HG02884 (cell line): ENCODE results near the gene DAGLB.
"Not testable (repeated sequence)": the region's sequence is repeated elsewhere in the genome, so short reads cannot be mapped to it uniquely, and the experiment has no call there.

Experiments used
- ATAC-seq: cut with Tn5 transposase; IDR thresholded peaks from one replicate; pipeline ENCODE4 v1.9.1; 2021; ENCODE audit warnings: mild to moderate bottlenecking, moderate library complexity; ENCODE audit not compliant: unreplicated experiment

The DAGLB gene

DNA sequence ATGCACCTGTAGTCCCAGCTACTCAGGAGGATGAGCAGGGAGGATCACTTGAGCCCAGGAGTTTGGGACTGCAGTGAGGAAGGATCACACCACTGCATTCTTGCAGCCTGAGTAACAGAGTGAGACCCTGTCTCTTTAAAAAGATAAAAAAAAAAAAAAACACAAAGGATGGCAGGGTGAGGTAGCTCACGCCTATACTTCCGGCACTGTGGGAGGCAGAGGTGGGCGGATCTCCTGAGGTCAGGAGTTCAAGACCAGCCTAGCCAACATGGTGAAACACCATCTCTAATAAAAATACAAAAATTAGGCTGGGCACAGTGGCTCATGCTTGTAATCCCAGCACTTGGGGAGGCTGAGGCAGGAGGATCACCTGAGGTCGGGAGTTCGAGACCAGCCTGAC, 15.9 kb upstream of the DAGLB start:
- not testable (repeated sequence) for ATAC-seq

DNA sequence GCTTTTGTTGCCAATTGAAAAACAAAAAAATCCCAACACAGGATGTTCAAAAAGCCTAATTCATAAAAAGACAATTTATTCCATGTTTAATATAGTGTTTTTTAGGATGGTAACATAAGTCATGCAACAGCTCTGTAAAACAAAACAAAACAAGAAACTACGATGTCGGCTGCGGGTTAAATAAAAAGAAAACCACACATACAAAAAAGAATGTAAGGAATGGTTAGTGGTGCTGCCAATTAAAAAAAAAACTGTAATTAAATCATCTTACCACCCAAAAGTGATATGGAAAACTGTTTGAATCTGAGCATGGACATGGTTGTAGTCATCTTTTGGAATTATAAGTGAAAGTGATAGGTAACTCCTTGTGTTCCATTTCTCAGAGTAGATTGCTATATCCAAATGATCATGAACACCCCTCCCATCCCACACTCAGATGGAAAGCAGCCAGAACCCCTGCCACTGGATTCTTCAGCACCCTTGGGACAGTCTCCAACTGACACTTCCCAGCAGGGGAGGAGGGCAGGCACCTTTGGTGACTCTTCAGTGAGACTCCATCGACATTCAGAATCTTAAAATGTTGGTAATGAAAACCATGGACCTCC, 14.3 kb upstream of the DAGLB start:
- ATAC-seq: no peak

- ATAC-seq: no peak
These were observed 13.3 kb upstream of the DAGLB start for GRCh38 chr7:6460990-6461584.

DNA sequence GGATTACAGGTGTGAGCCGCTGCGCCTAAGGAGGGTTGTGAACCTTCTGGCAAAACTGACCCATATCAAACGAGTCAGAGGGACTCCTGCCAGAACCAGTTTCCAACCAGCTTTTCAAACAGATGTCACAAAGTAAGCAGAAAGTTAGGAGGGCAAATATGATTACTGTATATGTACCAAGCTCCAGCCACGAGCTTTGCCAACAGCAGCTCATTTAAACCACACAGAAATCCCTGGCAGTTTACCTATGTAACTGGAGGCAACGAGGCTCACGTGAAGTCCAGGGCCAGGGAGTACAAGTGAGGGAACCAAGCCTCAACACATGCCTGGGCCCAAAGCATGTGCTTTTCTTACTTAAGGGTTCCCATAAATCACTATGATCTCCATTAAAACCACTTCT, 12.5 kb upstream of the DAGLB start:
- ATAC-seq: no peak

GRCh38 chr7:6458676-6459075, 10.9 kb upstream of the DAGLB start:
- not testable (repeated sequence) for ATAC-seq

DNA sequence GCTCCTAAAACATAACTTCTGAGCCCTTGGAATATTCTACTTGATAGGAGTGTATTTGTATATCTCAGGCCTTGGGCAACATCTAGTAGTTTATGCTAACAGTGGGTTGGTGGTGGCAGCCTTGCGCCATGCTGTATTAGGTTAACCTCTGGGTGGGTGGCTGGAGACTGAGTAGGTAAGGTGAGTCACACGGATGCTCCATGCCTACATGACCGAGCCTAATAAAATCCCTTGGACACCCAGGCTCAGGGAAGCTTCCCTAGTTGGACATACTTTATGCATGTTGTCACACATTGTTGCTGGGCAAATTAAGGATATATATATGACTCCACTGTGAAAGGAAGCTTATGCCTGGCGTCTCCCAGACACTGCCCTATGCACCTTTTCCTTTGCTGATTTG, 6.0 kb upstream of the DAGLB start:
- no peak for ATAC-seq

DNA sequence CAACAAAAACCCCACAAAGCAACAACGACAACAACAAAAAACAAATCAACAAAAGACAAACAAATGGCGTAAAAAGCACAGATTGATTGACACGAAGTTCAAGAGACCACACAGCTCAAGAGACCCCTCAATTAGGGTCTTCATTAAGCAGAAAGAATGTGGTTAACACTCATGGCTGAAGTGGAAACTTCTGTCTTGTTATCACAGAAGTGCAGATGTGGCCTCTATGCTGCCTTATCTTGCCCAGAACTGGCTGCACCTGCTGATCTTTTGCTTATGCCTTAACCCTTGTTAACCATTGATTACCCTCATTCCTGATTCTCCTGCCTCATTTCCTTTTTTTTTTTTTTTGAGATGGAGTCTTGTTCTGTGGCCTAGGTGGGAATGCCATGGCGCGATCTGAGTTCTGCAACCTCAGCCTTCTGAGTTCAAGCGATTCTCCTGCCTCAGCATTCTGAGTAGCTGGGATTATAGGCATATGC, 3.5 kb upstream of the DAGLB start:
- ATAC-seq: no peak

- ATAC-seq: not testable (repeated sequence)
These were observed 2.8 kb upstream of the DAGLB start for GRCh38 chr7:6450591-6450990.

DNA sequence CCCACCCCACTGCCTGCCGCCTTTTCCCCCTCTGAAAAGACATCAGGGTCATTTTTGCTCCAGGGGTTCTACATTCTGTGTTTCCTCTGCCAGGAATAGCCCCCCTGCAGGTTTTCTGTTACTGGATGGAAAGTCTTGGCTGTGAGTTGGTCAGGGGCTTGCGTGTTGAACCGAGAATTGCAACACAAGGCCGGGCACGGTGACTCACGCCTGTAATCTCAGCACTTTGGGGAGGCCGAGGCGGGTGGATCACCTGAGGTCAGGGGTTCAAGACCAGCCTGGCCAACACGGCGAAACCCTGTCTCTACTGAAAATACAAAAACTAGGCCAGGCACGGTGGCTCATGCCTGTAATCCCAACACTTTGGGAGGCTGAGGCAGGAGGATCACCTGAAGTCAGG, 2.1 kb upstream of the DAGLB start:
- not testable (repeated sequence) for ATAC-seq

GRCh38 chr7:6448943-6449543, 1.3 kb upstream of the DAGLB start:
- ATAC-seq: no peak

- peak; percentile 21 for ATAC-seq
These were observed 745 bp downstream of the DAGLB start for GRCh38 chr7:6446838-6447580.

DNA sequence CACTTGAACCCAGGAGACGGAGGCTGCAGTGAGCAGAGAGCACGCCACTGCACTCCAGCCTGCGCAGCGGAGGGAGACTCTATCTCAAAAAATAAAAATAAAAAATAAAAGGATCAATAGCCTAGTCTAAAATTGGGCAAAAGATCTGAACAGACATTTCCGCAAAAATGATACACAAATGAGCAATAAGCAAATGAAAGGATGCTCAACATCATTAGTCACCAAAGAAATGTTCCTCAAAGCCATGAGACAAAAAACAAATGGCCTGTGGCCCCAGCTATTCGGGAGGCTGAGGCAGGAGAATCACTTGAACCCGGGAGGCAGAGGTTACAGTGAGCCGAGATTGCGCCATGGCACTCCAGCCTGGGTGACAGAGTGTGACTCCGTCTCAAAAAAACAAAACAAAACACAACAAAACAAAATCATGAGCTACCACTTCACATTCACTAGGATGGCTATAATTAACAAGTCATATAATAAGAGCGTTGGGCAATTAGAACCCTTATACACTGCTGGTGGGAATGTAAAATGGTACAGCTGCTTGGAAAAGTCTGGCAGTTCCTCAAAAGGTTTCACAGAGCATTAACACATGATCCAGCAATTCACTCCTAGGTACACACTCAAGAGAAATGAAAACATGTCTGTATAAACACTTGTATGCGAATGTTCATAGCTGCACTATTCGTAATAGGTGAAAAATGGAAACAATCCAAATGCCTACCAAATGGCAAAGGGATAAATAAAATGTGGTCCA, 3.1 kb downstream of the DAGLB start:
- no peak for ATAC-seq

DNA sequence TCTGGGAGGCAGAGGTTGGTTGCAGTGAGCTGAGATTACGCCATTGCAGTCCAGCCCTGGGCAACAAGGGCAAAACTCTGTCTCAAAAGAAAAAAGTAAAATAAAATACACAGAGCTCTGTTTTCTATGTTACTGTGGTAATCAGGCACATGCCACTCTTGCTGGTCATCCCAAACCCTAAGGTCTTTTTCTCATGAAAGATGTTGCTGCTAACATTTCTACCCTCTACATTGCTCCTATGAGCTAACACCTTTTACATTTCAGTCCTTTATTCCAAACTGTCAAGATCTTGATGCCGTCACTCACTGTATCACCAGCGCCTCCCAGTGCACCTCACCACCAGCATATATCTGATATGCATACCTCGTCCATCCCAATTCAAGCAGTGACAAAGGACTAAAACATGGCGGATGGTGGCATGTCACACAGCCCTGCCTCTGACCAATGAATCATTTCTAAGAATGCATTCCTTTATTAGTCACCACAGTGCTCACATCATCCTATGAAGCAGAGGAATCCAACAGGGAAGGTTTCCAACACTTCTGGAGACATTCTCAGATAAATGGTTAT, 4.3 kb downstream of the DAGLB start:
- ATAC-seq: no peak

GRCh38 chr7:6442114-6442513, 5.6 kb downstream of the DAGLB start:
- no peak for ATAC-seq

GRCh38 chr7:6440381-6440780, 7.4 kb downstream of the DAGLB start:
- no peak for ATAC-seq

DNA sequence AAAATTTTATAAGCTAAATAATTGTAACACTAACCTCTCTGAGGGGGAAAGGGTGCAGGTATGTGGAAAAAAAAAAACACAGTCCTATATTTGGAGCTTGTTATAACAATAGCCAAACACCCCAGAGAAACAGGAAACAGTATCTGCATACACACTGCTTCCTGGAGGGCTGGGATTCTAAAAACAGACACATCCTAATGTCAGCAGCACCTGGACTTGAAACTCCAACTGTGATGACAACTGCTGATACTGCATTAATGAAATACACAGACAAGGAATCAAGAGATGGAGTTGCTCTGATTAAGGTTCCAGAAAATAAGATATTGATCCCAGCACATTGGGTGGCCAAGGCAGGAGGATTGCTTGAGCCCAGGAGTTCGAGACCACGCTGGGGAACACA, 9.3 kb downstream of the DAGLB start:
- ATAC-seq: no peak

GRCh38 chr7:6437251-6437650, 10.5 kb downstream of the DAGLB start:
- ATAC-seq: no peak

GRCh38 chr7:6436385-6436685, 11.4 kb downstream of the DAGLB start:
- ATAC-seq: no peak

DNA sequence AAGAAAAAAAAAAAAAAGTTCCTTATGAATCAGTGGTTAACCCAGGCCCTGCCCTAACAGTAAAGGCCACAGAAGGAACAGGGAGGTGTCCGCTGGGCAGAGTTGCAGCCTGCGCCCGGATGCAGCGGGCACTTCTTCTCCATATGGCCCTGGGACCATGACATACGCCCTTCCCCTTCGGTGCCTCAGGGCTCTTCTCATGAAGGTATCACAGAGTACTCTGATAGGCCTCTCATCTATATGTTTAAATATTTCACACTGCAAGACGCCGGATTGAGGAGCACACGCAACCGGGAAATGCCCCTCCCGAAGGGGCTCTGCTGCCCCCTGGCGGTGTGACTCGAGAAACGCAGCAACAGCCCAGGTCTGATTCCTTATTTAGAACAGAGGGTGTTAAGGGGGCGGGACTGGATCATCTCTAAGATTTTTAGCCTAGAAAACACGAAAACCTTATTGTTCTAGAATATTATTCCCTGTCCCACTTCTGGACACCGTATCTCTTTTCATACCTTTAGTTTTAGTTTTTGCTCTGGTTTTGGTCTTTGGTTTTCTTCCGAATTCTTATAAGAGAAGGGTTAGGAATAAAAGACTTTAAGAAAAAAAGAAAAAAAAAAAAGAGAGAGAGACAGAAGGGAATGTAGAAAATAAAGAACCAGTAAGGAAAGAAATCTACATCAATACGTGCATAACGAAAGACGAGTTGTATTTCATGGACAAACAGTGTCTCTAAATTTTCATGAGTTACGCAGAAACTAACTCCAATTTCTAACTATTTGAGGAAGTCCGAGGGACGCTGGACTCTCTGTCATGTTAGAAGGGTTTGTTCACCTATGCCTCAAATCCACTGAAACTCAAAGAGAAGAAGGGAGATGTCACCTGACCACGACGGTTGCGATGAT, 12.0 kb downstream of the DAGLB start:
- ATAC-seq: peak; percentile 69
